Uterus (tissue), 4 donors: Measurements from ENCODE around the gene MIS18A. TPM values are rescaled to one million over a fixed set of nuclear protein-coding genes. Genes with fewer than 3 reads are reported as not detected.

Source experiments
- DNase-seq, 2 donors: peaks; one replicate each; pipeline ENCODE4 v3.0.0-alpha.2; 2019 to 2020
- H3K27ac ChIP-seq, 2 donors: fragments of 200-600 bp; sonication (generic); 1 replicate in 1 of 2; 2 replicates in 1 of 2; pipeline ENCODE4 v1.5.1; 2016 to 2018
- H3K27me3 ChIP-seq, 2 donors: fragments of 200-600 bp; sonication (generic); one replicate each; pipeline ENCODE4 v1.5.1; 2018 to 2019; ENCODE audit warnings: control low read depth in 1 of 2
- H3K36me3 ChIP-seq, 2 donors: fragments of 200-600 bp; sonication (generic); one replicate each; pipeline ENCODE4 v1.5.1; 2019; ENCODE audit warnings: control low read depth in 1 of 2
- H3K4me1 ChIP-seq, 2 donors: fragments of 200-600 bp; sonication (generic); one replicate each; pipeline ENCODE4 v1.5.1; 2018 to 2019; ENCODE audit warnings: control low read depth in 1 of 2
- H3K4me3 ChIP-seq, 2 donors: fragments of 200-600 bp; sonication (generic); 1 replicate in 1 of 2; 2 replicates in 1 of 2; pipeline ENCODE4 v1.5.1; 2018 to 2019; ENCODE audit warnings: mild to moderate bottlenecking in 1 of 2
- H3K9me3 ChIP-seq, 2 donors: fragments of 200-600 bp; sonication (generic); one replicate each; pipeline ENCODE4 v1.5.1; 2019; ENCODE audit warnings: control low read depth in 1 of 2
- CTCF ChIP-seq, 4 experiments: fragments of 200-600 bp in 2 of 4; fragments of 450-650 bp in 2 of 4; sonication (generic) in 2 of 4; IDR thresholded peaks; one replicate each; pipeline ENCODE4 v1.5.1; 2016 to 2019; ENCODE audit warnings: antibody characterized with exemption in 4 of 4, mild to moderate bottlenecking in 2 of 4, moderate library complexity in 1 of 4
- POLR2A ChIP-seq, 2 donors: fragments of 450-650 bp; IDR thresholded peaks; one replicate each; pipeline ENCODE4 v1.6.1; 2016; ENCODE audit warnings: antibody characterized with exemption in 2 of 2, mild to moderate bottlenecking in 1 of 2, moderate library complexity in 1 of 2
- intact Hi-C: fragments of 100-400 bp; cut with DNase I; formaldehyde crosslinking; loops from one replicate; pipeline ENCODE4 v1.15.1; 2023; ENCODE audit warnings: low total_unique reads
- total RNA-seq, 4 donors: library from RNA; depleted of rRNA in 3 of 4; stranded (reverse); fragments of >200 nt in 3 of 4; gene quantifications; one replicate each; pipeline versions ENCODE4 v1.1.0 to v1.2.4, GENCODE V29; 2014 to 2023
- donor health status: DM: yes; HTN: yes; CAD: no.

The MIS18A gene
- 10 to 100 TPM in 2 of 4 donors, 1 to 10 TPM in 2; 2.4 to 25.6 (median 12.2) TPM for total RNA-seq

- no peaks in the 10 kb centered on the region for H3K4me1 ChIP-seq
- DNase-seq = peak; percentile 96 to 97
- peak within 1 kb of the TSS; percentile 78 for H3K27ac ChIP-seq
- TF ChIP-seq POLR2A (IDR thresholded peaks at IDR 0.05) (peak; percentile 61 to 62), CTCF (IDR thresholded peaks at IDR 0.05) (peak; percentile 16 to 46 (median 30))
- H3K4me3 ChIP-seq = peak within 1 kb of the TSS; percentile 72 to 75
- intact Hi-C loops = no loop called here
- H3K36me3 ChIP-seq = no peaks in the 10 kb centered on the region
- no peaks in the 10 kb centered on the region for H3K27me3 ChIP-seq
- H3K9me3 ChIP-seq = no peaks in the 10 kb centered on the region
These were observed at the start of gene MIS18A for GRCh38 chr21:32278518-32279376. MIS18A (minus strand) TSS chr21:32279049; CDS start chr21:32279014, 35 bp downstream.

- no peaks in the 10 kb centered on the region for H3K27me3 ChIP-seq
- H3K4me1 ChIP-seq = peaks cover 9% of the 10 kb centered on the region in 2 donors
- H3K9me3 ChIP-seq = no peaks in the 10 kb centered on the region
- no peak for DNase-seq
- no peak for TF ChIP-seq POLR2A (IDR thresholded peaks at IDR 0.05)
- TF ChIP-seq CTCF (IDR thresholded peaks at IDR 0.05) = no peak
- H3K36me3 ChIP-seq = no peaks in the 10 kb centered on the region
- intact Hi-C loops = no loop called here
- H3K4me3 ChIP-seq = no peak overlapping the region
- H3K27ac ChIP-seq = peak overlapping the region; percentile 79 to 92
These were observed 49.7 kb upstream of the MIS18A start for GRCh38 chr21:32328595-32328994.

GRCh38 chr21:32325706-32326105 lies 46.9 kb upstream of the MIS18A start:
- no peak for DNase-seq
- H3K27ac ChIP-seq = peak overlapping the region in 1 of 2 donors; percentile 30
- peaks cover 9% of the 10 kb centered on the region in 2 donors for H3K4me1 ChIP-seq
- TF ChIP-seq CTCF (IDR thresholded peaks at IDR 0.05) (no peak), POLR2A (IDR thresholded peaks at IDR 0.05) (no peak)
- no peak overlapping the region for H3K4me3 ChIP-seq
- H3K36me3 ChIP-seq = no peaks in the 10 kb centered on the region
- intact Hi-C loops = no loop called here
- H3K9me3 ChIP-seq = no peaks in the 10 kb centered on the region
- no peaks in the 10 kb centered on the region for H3K27me3 ChIP-seq

- no peaks in the 10 kb centered on the region for H3K36me3 ChIP-seq
- intact Hi-C loops = no loop called here
- no peak for TF ChIP-seq CTCF (IDR thresholded peaks at IDR 0.05)
- no peak for TF ChIP-seq POLR2A (IDR thresholded peaks at IDR 0.05)
These were observed 43.8 kb upstream of the MIS18A start for GRCh38 chr21:32322676-32323075.

GRCh38 chr21:32322103-32322502 lies 43.3 kb upstream of the MIS18A start:
- intact Hi-C loops = no loop called here
- no peak overlapping the region for H3K4me3 ChIP-seq
- TF ChIP-seq POLR2A (IDR thresholded peaks at IDR 0.05) (no peak), CTCF (IDR thresholded peaks at IDR 0.05) (no peak)
- H3K27me3 ChIP-seq = no peaks in the 10 kb centered on the region
- H3K9me3 ChIP-seq = no peaks in the 10 kb centered on the region
- H3K4me1 ChIP-seq = no peaks in the 10 kb centered on the region
- DNase-seq = no peak
- no peak overlapping the region for H3K27ac ChIP-seq
- H3K36me3 ChIP-seq = no peaks in the 10 kb centered on the region

More at GRCh38 chr21:32322676-32323075, 43.8 kb upstream of the MIS18A start:
- Histone ChIP-seq H3K9me3 (no peaks in the 10 kb centered on the region), H3K4me3 (no peak overlapping the region), H3K27ac (no peak overlapping the region), H3K27me3 (no peaks in the 10 kb centered on the region), H3K4me1 (peaks cover 0 to 3% of the 10 kb centered on the region in 2 donors)
- no peak for DNase-seq
